HFF-Myc (cell line): Measurements from ENCODE around the gene GFPT1.
"Not testable (repeated sequence)": the region's sequence is repeated elsewhere in the genome, so short reads cannot be mapped to it uniquely, and the experiment has no call there.

Experiments used
- DNase-seq: peaks from one replicate; pipeline ENCODE4 v3.0.0-alpha.2; 2011; ENCODE audit warnings: low read depth; ENCODE audit errors: extremely low read depth
- H3K4me3 ChIP-seq: replicated peaks from 2 replicates; pipeline ENCODE4 v1.5.1; 2011; ENCODE audit warnings: low read depth, mild to moderate bottlenecking, control low read depth, low read length
- CTCF ChIP-seq: IDR thresholded peaks from 2 replicates; pipeline ENCODE4 v1.5.1; 2012; ENCODE audit warnings: mild to moderate bottlenecking, low read depth, low read length, control low read depth; ENCODE audit errors: missing control alignments

Gene GFPT1

GRCh38 chr2:69422198-69422597 is 35.2 kb upstream of the GFPT1 start:
- no peak overlapping the region for H3K4me3 ChIP-seq
- no peak for TF ChIP-seq CTCF
- DNase-seq, result no peak

GRCh38 chr2:69419111-69419510 is 32.1 kb upstream of the GFPT1 start:
- not testable (repeated sequence) for DNase-seq, H3K4me3 ChIP-seq

GRCh38 chr2:69416147-69416546 is 29.1 kb upstream of the GFPT1 start:
- TF ChIP-seq CTCF, result no peak
- no peak for DNase-seq
- H3K4me3 ChIP-seq, result no peak overlapping the region

- H3K4me3 ChIP-seq, result no peak overlapping the region
- TF ChIP-seq CTCF, result no peak
- no peak for DNase-seq
Observed at GRCh38 chr2:69411120-69411519, 24.1 kb upstream of the GFPT1 start.

- no peak for DNase-seq
Observed at GRCh38 chr2:69405306-69405705, 18.3 kb upstream of the GFPT1 start.

GRCh38 chr2:69400121-69400520 is 13.1 kb upstream of the GFPT1 start:
- DNase-seq, result no peak
- no peak for TF ChIP-seq CTCF
- no peak overlapping the region for H3K4me3 ChIP-seq

More at GRCh38 chr2:69405306-69405705, 18.3 kb upstream of the GFPT1 start:
- no peak overlapping the region for H3K4me3 ChIP-seq
- no peak for TF ChIP-seq CTCF

- no peak for TF ChIP-seq CTCF
- H3K4me3 ChIP-seq, result no peak overlapping the region
- DNase-seq, result no peak
Observed at GRCh38 chr2:69397234-69397633, 10.2 kb upstream of the GFPT1 start.
